Right renal cortex interstitium (tissue), 3 donors: Measurements from ENCODE around the gene MTHFD1. TPM values are rescaled to one million over a fixed set of nuclear protein-coding genes. Genes with fewer than 3 reads are reported as not detected.
"Not testable (repeated sequence)": the region's sequence is repeated elsewhere in the genome, so short reads cannot be mapped to it uniquely, and the experiment has no call there.

Source experiments
- DNase-seq, 3 donors: peaks; one replicate each; pipeline ENCODE4 v3.0.0-alpha.2; 2013; ENCODE audit warnings: low read depth in 3 of 3, low spot score in 2 of 3
- polyA plus RNA-seq, 3 donors: library from polyadenylated mRNA; unstranded; fragments of 120-200 nt; gene quantifications; one replicate each; pipeline ENCODE4 v1.2.1, GENCODE V29; 2013; ENCODE audit not compliant: insufficient read length in 3 of 3

MTHFD1 gene
- polyA plus RNA-seq: 10 to 100 TPM; 74.3 to 93.6 (median 86.1) TPM

GRCh38 chr14:64387782-64388532 is at the start of gene MTHFD1:
MTHFD1 (plus strand) TSS chr14:64388353; CDS start chr14:64388428, 75 bp downstream.
- peak; percentile 98 to 99 (median 98) for DNase-seq

- DNase-seq: peak; percentile 90 to 96 (median 93)
These were observed 49.4 kb upstream of the MTHFD1 start for GRCh38 chr14:64338616-64339316.

- DNase-seq: no peak
These were observed 47.5 kb upstream of the MTHFD1 start for GRCh38 chr14:64340560-64341196.

GRCh38 chr14:64347748-64348147 is 40.4 kb upstream of the MTHFD1 start:
- no peak for DNase-seq

GRCh38 chr14:64349741-64350490 is 38.2 kb upstream of the MTHFD1 start:
- no peak for DNase-seq

GRCh38 chr14:64363265-64363846 is 24.8 kb upstream of the MTHFD1 start:
- no peak for DNase-seq

- no peak for DNase-seq
These were observed 23.2 kb upstream of the MTHFD1 start for GRCh38 chr14:64364907-64365306.

- DNase-seq: not testable (repeated sequence)
These were observed 22.7 kb upstream of the MTHFD1 start for GRCh38 chr14:64365358-64365889.

GRCh38 chr14:64369201-64369600 is 19.0 kb upstream of the MTHFD1 start:
- DNase-seq: no peak

- peak in 1 of 3 donors; percentile 12 for DNase-seq
These were observed 846 bp upstream of the MTHFD1 start for GRCh38 chr14:64387232-64387781.

GRCh38 chr14:64388533-64389285 is 556 bp downstream of the MTHFD1 start:
- DNase-seq: peak in 1 of 3 donors; percentile 18

- no peak for DNase-seq
These were observed 3.1 kb downstream of the MTHFD1 start for GRCh38 chr14:64391113-64391725.

GRCh38 chr14:64391986-64392385 is 3.8 kb downstream of the MTHFD1 start:
- no peak for DNase-seq

GRCh38 chr14:64393189-64393726 is 5.1 kb downstream of the MTHFD1 start:
- DNase-seq: not testable (repeated sequence)

- DNase-seq: no peak
These were observed 6.3 kb downstream of the MTHFD1 start for GRCh38 chr14:64394423-64394822.

- no peak for DNase-seq
These were observed 7.0 kb downstream of the MTHFD1 start for GRCh38 chr14:64394977-64395633.

- no peak for DNase-seq
These were observed 12.8 kb downstream of the MTHFD1 start for GRCh38 chr14:64400829-64401459.
